ENCODE data around the gene SEC62. TPM values are rescaled to one million over a fixed set of nuclear protein-coding genes. Genes with fewer than 3 reads are reported as not detected.

Gene SEC62
- polyA plus RNA-seq, 1 donor from 2014 or later = 41.9 TPM

DNA sequence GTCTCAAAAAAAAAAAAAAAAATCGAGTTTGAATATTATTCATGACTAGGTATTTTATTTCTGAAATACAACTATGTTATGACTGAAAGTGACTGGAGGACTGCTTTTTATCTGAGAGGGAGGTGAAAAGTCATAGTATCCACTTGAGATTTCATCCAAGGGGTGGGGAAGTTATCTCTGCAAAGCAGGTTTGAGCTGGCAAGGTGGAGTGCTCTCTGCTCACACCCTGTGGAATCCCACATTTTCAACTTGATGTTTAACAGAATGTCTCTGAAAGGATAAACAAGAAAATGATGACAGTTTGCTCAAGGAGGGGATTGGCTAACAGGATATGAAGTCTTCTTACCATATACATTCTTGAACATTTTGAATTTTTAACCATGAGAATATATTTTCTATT is 27.3 kb upstream of the SEC62 start:
- Histone ChIP-seq H3F3A (ENCODE audit: insufficient read depth, low read length, poor library complexity, severe bottlenecking) (no peaks in the 10 kb centered on the region), H2AFZ (ENCODE audit: low read depth, low read length) (no peak overlapping the region), H3K27ac (ENCODE audit: low read length) (no peak overlapping the region), H3K27me3 (ENCODE audit: insufficient read depth, low read depth, low read length) (no peaks in the 10 kb centered on the region), H3K4me2 (ENCODE audit: low read length) (no peak overlapping the region), H3K4me3 (ENCODE audit: low read length) (no peak overlapping the region), H4K20me1 (ENCODE audit: insufficient read depth) (no peaks in the 10 kb centered on the region), H3K9ac (ENCODE audit: low read length) (no peak overlapping the region), H3K36me3 (ENCODE audit: insufficient read depth, low read length) (no peaks in the 10 kb centered on the region), H3K79me2 (replicated peaks; ENCODE audit: insufficient read depth, low read length) (no peaks in the 10 kb centered on the region), H3K9me2 (ENCODE audit: insufficient read depth, low read length) (no peaks in the 10 kb centered on the region), H3K9me3 (ENCODE audit: low read length) (no peaks in the 10 kb centered on the region)
- TF ChIP-seq SMC3 (conservative IDR thresholded peaks at IDR 0.05; ENCODE audit: poor library complexity) (no peak), POLR2AphosphoS5 (IDR thresholded peaks at IDR 0.05) (no peak), RAD21 (conservative IDR thresholded peaks at IDR 0.05) (no peak), EZH2 (IDR thresholded peaks at IDR 0.05; ENCODE audit: borderline replicate concordance, insufficient read depth, low read length, poor library complexity, severe bottlenecking) (no peak), MXI1 (conservative IDR thresholded peaks at IDR 0.05; ENCODE audit: poor library complexity, severe bottlenecking) (no peak)
- TF ChIP-seq, protein P1, sequence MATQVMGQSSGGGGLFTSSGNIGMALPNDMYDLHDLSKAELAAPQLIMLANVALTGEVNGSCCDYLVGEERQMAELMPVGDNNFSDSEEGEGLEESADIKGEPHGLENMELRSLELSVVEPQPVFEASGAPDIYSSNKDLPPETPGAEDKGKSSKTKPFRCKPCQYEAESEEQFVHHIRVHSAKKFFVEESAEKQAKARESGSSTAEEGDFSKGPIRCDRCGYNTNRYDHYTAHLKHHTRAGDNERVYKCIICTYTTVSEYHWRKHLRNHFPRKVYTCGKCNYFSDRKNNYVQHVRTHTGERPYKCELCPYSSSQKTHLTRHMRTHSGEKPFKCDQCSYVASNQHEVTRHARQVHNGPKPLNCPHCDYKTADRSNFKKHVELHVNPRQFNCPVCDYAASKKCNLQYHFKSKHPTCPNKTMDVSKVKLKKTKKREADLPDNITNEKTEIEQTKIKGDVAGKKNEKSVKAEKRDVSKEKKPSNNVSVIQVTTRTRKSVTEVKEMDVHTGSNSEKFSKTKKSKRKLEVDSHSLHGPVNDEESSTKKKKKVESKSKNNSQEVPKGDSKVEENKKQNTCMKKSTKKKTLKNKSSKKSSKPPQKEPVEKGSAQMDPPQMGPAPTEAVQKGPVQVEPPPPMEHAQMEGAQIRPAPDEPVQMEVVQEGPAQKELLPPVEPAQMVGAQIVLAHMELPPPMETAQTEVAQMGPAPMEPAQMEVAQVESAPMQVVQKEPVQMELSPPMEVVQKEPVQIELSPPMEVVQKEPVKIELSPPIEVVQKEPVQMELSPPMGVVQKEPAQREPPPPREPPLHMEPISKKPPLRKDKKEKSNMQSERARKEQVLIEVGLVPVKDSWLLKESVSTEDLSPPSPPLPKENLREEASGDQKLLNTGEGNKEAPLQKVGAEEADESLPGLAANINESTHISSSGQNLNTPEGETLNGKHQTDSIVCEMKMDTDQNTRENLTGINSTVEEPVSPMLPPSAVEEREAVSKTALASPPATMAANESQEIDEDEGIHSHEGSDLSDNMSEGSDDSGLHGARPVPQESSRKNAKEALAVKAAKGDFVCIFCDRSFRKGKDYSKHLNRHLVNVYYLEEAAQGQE (IDR thresholded peaks at IDR 0.05; ENCODE audit: borderline replicate concordance) = no peak

DNA sequence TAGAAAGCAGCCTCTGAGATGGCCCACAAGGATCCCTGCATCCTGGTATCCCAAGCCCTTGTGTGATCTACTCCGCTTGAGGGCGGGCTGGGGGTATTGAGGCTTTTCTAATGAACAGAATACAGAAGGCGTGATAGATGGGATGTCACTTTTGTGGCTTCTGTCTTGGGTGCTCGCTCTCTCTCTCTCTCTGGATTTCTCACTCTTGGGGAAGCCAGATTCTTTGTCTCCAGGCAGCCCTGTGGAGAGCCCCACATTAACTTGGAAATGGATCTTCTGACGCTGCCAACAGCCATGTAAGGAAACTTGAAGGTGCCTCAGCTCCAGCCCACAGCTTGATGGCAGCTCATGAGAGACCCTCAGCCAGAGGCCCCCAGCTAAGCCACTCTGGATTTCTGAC is 26.9 kb upstream of the SEC62 start:
- H3K9me2 ChIP-seq (ENCODE audit: insufficient read depth, low read length) = no peaks in the 10 kb centered on the region
- no peaks in the 10 kb centered on the region for H3K9me3 ChIP-seq (ENCODE audit: low read length)
- H3K9ac ChIP-seq (ENCODE audit: low read length) = no peak overlapping the region
- TF ChIP-seq, protein P2, sequence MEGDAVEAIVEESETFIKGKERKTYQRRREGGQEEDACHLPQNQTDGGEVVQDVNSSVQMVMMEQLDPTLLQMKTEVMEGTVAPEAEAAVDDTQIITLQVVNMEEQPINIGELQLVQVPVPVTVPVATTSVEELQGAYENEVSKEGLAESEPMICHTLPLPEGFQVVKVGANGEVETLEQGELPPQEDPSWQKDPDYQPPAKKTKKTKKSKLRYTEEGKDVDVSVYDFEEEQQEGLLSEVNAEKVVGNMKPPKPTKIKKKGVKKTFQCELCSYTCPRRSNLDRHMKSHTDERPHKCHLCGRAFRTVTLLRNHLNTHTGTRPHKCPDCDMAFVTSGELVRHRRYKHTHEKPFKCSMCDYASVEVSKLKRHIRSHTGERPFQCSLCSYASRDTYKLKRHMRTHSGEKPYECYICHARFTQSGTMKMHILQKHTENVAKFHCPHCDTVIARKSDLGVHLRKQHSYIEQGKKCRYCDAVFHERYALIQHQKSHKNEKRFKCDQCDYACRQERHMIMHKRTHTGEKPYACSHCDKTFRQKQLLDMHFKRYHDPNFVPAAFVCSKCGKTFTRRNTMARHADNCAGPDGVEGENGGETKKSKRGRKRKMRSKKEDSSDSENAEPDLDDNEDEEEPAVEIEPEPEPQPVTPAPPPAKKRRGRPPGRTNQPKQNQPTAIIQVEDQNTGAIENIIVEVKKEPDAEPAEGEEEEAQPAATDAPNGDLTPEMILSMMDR (IDR thresholded peaks at IDR 0.05; ENCODE audit: poor library complexity, severe bottlenecking) = no peak
- TF ChIP-seq TAF1 (IDR thresholded peaks at IDR 0.05; ENCODE audit: low read depth) (no peak), EP300 (conservative IDR thresholded peaks at IDR 0.05; ENCODE audit: poor library complexity, severe bottlenecking) (no peak), RAD21 (conservative IDR thresholded peaks at IDR 0.05) (no peak), EZH2 (IDR thresholded peaks at IDR 0.05; ENCODE audit: borderline replicate concordance, insufficient read depth, low read length, poor library complexity, severe bottlenecking) (no peak)
- TF ChIP-seq, protein P1 (IDR thresholded peaks at IDR 0.05; ENCODE audit: borderline replicate concordance) = no peak
- H3F3A ChIP-seq (ENCODE audit: insufficient read depth, low read length, poor library complexity, severe bottlenecking) = no peaks in the 10 kb centered on the region
- H3K4me3 ChIP-seq (ENCODE audit: low read length) = no peak overlapping the region
- H3K36me3 ChIP-seq (ENCODE audit: insufficient read depth, low read length) = no peaks in the 10 kb centered on the region
- no peak overlapping the region for H3K27ac ChIP-seq (ENCODE audit: low read length)
- H4K20me1 ChIP-seq (ENCODE audit: insufficient read depth) = no peaks in the 10 kb centered on the region
- H3K79me2 ChIP-seq (replicated peaks; ENCODE audit: insufficient read depth, low read length) = no peaks in the 10 kb centered on the region
- no peaks in the 10 kb centered on the region for H3K27me3 ChIP-seq (ENCODE audit: insufficient read depth, low read depth, low read length)
- no peak overlapping the region for H2AFZ ChIP-seq (ENCODE audit: low read depth, low read length)
- no peak overlapping the region for H3K4me2 ChIP-seq (ENCODE audit: low read length)

Measured in neural cell (in vitro differentiated cells).